Neural cell (in vitro differentiated cells): Measurements from ENCODE around the gene PER1.

Experiments
- CTCF ChIP-seq: fragments of 450-650 bp; IDR thresholded peaks from 2 replicates; pipeline ENCODE4 v1.5.1; 2014; ENCODE audit warnings: antibody characterized with exemption, mild to moderate bottlenecking, moderate library complexity; ENCODE audit not compliant: poor library complexity, severe bottlenecking
- EZH2 ChIP-seq: fragments of 200-600, 300-800 bp; shearing (Covaris generic), sonication (generic); IDR thresholded peaks from 2 replicates; pipeline ENCODE4 v1.6.1; 2014; ENCODE audit warnings: antibody characterized with exemption, low read length, borderline replicate concordance, mild to moderate bottlenecking; ENCODE audit not compliant: insufficient read depth, poor library complexity, severe bottlenecking
- REST ChIP-seq: IDR thresholded peaks from 2 replicates; pipeline ENCODE4 v1.6.1; 2012; ENCODE audit warnings: borderline replicate concordance

- TF ChIP-seq REST (no peak), CTCF (no peak), EZH2 (no peak)
Measured at GRCh38 chr17:8185582-8186445, 33.6 kb upstream of the PER1 start.
